Stimulated activated CD8-positive, alpha-beta memory T cell treated with anti-CD3 and anti-CD28 coated beads, Interleukin-4, amount 100 ng/mL, for 48 hours (primary cell): ENCODE measurements around the gene VPS26C.

Experiments used
- DNase-seq: peaks from one replicate; pipeline ENCODE4 v3.0.0-alpha.2; 2020

The VPS26C gene

DNA sequence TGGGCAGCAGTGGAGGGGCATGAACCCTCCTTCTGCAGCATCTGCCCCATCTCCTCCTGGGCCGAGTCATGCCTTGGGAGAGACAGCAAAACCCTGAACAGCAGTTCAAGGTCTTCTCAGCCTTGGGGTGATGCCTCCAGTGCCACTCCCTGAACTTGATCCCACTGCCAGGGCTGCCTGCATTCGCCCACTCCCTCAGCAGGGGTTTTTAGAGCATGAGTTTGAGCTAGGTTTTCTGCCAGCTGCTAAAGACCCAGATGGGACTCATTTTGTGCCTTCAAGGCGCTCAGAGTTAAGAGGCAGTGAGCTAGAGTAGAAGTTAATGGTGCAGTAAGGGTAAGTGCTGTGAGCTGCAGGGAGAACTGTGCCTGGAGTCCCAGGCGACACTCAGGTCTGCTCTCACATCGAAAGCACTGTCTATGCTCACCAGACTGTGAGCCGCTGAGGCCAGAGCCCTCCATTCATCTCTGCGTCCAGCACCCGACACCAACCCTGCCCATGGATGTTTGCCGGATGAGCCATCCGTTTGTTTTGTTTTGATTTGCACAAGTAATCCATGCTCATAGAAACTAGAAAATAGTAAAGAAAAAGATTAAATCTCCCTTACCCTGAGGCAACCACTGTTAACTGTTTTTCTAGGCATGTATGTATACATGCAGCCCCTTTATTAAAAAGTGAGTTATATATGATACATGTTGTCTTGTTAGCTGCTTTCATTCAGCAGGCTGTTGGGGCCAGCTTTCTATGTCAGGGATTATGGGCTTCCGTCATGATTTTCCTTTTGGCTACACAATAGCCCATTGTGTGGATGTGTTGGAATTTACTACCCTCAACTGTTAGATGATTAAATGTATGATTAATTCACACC is 67.8 kb downstream of the VPS26C start:
- DNase-seq: no peak

DNA sequence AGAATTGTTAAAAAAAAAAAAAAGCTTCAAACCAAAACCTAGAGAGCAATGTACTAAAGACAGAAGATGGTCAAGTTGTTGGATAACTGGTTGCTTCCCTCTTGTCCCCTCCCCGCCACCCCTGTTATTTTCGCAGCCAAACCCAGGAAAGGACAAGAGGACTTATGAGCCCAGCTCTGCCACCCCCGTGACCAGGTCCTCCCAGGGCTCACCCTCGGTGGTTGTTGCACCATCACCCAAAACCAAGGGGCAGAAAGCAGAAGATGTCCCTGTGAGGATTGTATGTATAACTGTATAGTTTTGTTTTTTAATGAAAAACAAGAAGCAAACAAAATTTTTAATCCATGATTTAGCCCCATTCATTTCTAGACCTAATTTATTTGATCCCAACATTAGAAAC is 69.4 kb downstream of the VPS26C start:
- DNase-seq: no peak

DNA sequence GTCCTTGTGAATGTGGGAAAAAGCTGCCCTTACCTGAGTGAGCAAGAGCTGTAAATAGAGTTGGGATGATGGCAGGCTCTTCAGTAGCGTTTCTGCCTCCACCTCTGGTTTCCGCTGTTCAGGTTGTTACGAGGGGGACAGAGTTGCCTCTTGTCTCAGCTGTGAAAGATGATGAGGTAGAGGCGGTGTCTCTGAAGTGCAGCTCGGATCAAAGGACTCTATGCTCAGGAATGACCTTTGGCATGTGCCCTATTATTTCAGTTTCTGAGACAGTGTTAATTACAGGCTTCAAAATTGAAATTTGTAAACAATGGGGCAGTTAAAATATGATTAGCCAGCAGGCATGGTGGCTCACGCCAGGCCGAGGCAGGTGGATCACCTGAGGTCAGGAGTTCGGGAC is 70.3 kb downstream of the VPS26C start:
- no peak for DNase-seq

- no peak for DNase-seq
Measured at GRCh38 chr21:37195610-37196009, 71.5 kb downstream of the VPS26C start.

DNA sequence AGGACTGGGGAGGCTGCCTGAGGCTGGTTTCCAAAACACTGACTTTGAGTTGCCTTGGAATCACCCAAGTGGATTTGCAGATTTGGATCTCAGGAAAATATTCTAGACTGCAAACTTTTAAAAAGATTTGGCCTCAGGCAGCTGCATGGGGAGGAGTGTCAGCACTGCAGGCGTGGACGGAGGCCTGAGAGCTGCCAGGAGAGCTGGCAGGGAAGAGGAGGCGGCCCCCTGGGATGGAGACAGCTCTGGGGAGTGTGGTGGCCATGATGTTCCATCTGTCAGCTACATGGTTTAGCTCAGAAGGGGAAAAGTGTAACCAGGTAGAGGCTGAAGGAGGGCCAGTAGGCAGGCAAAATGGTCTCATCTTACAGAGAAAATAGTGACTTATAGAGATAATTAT is 72.1 kb downstream of the VPS26C start:
- no peak for DNase-seq

GRCh38 chr21:37193676-37194075 is 73.5 kb downstream of the VPS26C start:
- no peak for DNase-seq

DNA sequence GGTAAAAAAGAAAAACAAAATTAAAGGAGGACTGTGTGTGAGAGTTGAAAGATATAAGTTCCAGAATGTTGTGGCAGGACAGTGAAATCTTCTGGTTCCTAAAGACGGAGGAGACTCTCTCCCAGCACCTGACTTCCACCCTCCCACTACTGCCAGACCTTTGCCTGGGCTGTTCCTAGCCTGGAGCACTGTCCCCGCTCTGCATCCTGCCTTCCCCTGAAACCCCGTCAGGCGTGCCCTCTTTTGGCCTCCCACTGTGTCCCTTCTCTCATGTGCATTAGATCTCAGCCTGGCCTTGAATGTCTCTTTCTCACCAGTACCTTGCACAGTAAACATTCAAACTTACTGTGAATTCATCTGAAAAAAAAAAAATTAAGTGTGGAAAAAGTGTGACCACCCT is 74.1 kb downstream of the VPS26C start:
- DNase-seq: no peak

DNA sequence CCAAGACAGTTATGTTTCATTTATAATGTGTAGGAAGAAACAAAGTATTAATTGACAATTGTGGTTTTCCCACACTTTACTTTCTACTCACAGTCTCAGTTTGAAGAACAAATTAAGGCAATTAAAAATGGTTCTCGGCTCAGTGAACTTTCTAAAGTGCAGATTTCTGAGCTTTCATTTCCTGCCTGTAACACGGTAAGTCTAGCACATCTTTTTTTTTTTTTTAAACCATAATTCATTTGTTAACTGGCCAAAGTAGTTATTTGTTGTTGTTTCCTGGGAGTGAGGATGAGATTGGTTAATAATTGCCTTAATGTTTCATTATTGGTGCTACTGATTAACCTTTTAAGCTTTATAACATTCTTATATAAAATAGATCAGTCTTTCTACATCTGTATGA is 75.1 kb downstream of the VPS26C start:
- DNase-seq: no peak

GRCh38 chr21:37188825-37189224 is 78.3 kb downstream of the VPS26C start:
- DNase-seq: no peak

DNA sequence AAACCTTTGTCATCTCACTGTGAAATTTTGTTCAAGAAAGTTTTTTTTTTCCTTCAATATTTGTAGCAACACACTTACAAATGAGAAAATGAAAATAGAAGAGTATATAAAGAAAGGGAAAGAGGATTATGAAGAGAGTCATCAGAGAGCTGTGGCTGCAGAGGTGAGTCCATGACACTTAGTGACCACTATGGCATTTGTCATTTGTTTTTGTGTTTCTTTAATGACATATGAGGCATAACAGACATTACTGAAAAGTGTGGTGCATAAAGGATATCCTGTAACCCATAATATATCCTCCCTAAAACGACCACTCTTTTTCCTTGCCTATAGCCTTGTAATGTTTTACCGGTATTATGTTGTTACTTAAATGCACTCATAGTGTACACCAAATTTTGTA is 80.2 kb downstream of the VPS26C start:
- DNase-seq: no peak

- no peak for DNase-seq
Measured at GRCh38 chr21:37184784-37185593, 82.1 kb downstream of the VPS26C start.

- no peak for DNase-seq
Measured at GRCh38 chr21:37183749-37184148, 83.4 kb downstream of the VPS26C start.

DNA sequence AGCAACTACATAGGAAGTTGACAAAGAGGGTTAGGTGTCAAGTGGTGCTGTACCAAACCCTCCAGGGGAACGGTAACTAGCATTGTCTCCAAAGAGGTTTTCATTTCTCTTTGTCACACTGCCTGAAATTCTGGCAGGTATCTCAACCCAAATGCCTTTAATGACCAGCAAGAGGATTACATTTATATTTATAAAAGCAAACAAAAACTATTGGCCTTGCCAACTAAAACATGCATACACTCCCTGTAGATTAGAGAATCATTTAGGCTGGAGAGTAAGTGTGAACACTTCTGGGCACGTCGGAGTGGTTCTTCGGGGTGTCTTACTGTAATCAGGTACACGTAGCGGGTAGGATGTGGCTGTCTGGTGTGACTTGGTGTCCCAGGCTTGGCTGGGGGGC is 84.9 kb downstream of the VPS26C start:
- no peak for DNase-seq

GRCh38 chr21:37181059-37181458 is 86.1 kb downstream of the VPS26C start:
- no peak for DNase-seq

- DNase-seq: no peak
Measured at GRCh38 chr21:37176716-37177115, 90.4 kb downstream of the VPS26C start.
